Measurements from ENCODE around the gene SERPINH1.
A peak's percentile ranks its signal among the peaks of the same experiment; 100 is the strongest.

The SERPINH1 gene

DNA sequence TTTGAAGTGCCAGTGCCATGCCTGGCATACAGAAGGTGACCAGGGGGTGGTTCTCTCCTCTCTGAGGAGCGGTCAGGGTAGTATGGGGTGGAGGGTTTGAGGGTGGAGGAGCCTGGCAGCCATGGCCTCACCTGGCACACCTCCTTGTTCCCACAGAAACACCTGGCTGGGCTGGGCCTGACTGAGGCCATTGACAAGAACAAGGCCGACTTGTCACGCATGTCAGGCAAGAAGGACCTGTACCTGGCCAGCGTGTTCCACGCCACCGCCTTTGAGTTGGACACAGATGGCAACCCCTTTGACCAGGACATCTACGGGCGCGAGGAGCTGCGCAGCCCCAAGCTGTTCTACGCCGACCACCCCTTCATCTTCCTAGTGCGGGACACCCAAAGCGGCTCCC is 9.6 kb downstream of the SERPINH1 start:
- Histone ChIP-seq H3K4me1 (ENCODE audit: control insufficient read depth, low read depth, low read length) (no peaks in the 10 kb centered on the region), H2AK5ac (ENCODE audit: low read length) (no peak overlapping the region), H4K5ac (ENCODE audit: low read length) (no peak overlapping the region), H3K27ac (ENCODE audit: low read depth, low read length) (no peak overlapping the region), H2BK5ac (ENCODE audit: low read length) (no peak overlapping the region), H3K36me3 (ENCODE audit: control insufficient read depth, insufficient read depth, low read length) (peaks cover 55% of the 10 kb centered on the region), H3K4me2 (ENCODE audit: low read length) (no peak overlapping the region), H3K4me3 (ENCODE audit: low read length) (no peak overlapping the region), H2BK15ac (replicated peaks; ENCODE audit: low read depth) (no peak overlapping the region), H3K27me3 (ENCODE audit: insufficient read depth, low read length, poor library complexity) (no peaks in the 10 kb centered on the region), H3K18ac (ENCODE audit: low read length) (no peak overlapping the region), H3K79me2 (ENCODE audit: control insufficient read depth, insufficient read depth, low read length) (peaks cover 15% of the 10 kb centered on the region), H4K8ac (ENCODE audit: low read depth, low read length) (no peak overlapping the region), H2BK120ac (ENCODE audit: low read depth, low read length) (no peak overlapping the region), H3K23ac (ENCODE audit: low read length) (no peak overlapping the region), H3K9ac (ENCODE audit: low read length) (no peak overlapping the region), H3K79me1 (ENCODE audit: low read length) (peaks cover 26% of the 10 kb centered on the region), H3K56ac (ENCODE audit: low read length) (no peak overlapping the region), H3K4ac (ENCODE audit: low read depth, low read length) (no peak overlapping the region)
- no peak for DNase-seq
- no CpG with 5 or more reads among the region's 14 CpGs for WGBS (ENCODE audit: extremely low coverage, insufficient coverage, low lambda C conversion rate)

DNA sequence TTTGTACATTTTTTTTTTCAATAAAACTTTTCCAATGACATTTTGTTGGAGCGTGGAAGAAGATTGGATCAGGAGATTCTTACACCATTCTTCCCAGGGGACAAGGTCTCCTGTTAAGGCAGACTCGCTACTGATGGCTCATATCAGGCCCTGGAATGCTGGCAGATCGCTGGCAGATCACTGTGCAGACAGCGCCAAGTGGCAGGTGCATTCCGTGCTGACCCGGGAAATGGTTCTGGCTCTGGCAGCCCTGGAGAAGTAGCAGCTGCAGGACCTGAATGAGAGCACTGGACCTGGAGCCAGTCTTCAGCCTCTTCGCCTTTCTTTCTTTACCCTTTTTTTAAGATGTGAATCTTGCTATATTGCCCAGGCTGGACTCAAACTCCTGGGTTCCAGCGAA is 10.7 kb downstream of the SERPINH1 start:
- Histone ChIP-seq H3K4me3 (ENCODE audit: low read length) (no peak overlapping the region), H4K5ac (ENCODE audit: low read length) (no peak overlapping the region), H3K4ac (ENCODE audit: low read depth, low read length) (no peak overlapping the region), H3K27ac (ENCODE audit: low read depth, low read length) (no peak overlapping the region), H3K23ac (ENCODE audit: low read length) (no peak overlapping the region), H3K79me1 (ENCODE audit: low read length) (peaks cover 21% of the 10 kb centered on the region), H3K56ac (ENCODE audit: low read length) (no peak overlapping the region), H3K79me2 (ENCODE audit: control insufficient read depth, insufficient read depth, low read length) (peaks cover 6% of the 10 kb centered on the region), H3K4me1 (ENCODE audit: control insufficient read depth, low read depth, low read length) (no peaks in the 10 kb centered on the region), H3K9ac (ENCODE audit: low read length) (no peak overlapping the region), H2AK5ac (ENCODE audit: low read length) (no peak overlapping the region), H4K8ac (ENCODE audit: low read depth, low read length) (no peak overlapping the region), H3K4me2 (ENCODE audit: low read length) (no peak overlapping the region), H2BK120ac (ENCODE audit: low read depth, low read length) (no peak overlapping the region), H3K27me3 (ENCODE audit: insufficient read depth, low read length, poor library complexity) (no peaks in the 10 kb centered on the region), H3K18ac (ENCODE audit: low read length) (no peak overlapping the region), H3K36me3 (ENCODE audit: control insufficient read depth, insufficient read depth, low read length) (peaks cover 48% of the 10 kb centered on the region), H2BK15ac (replicated peaks; ENCODE audit: low read depth) (no peak overlapping the region), H2BK5ac (ENCODE audit: low read length) (no peak overlapping the region)
- WGBS (ENCODE audit: extremely low coverage, insufficient coverage, low lambda C conversion rate) = no CpG with 5 or more reads among the region's 8 CpGs
- no peak for DNase-seq

DNA sequence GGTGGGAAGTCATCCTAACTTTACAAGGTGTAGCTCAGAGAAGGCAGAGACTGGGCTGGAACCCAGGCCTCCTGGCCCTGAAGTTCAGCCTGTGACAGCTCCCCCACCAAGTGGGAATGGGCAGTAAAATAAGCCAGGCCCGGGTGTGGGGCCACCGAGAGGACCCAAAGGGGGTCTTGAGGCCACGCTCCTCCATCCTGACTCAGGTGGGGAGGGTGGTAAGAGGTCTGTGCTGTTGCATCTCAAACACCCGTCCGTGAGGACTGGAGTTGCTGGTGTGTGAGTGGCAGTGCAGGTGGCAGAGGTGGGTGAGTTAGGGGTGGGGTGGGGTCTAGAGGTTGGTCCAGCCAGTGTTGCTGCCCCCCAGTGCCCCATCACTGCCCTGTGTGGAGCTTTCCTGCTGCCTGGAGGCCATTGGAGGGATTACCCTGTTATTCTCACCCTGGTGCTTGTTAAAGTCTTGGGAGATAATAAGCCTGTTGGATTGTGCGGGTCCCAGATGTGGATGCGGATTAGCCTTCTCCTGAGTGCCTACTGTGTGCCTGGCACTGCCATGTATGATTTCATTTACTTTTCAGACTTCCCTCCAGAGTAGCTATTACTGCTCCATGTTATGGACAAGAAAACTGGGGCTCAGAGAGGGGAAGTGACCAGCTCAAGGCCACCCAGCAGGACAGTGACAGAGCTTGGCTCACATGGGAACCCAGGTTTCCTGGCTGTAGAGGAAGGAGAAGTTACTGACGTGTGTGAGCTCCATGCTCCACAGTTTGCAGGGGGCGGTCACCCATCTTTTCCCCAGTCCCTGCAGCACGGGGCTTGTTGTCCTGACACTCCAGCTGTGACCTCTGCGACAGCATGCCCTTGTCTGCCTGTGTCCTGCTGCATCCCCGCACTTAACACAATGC is 12.9 kb downstream of the SERPINH1 start:
- Histone ChIP-seq H3K18ac (ENCODE audit: low read length) (no peak overlapping the region), H3K4me3 (ENCODE audit: low read length) (no peak overlapping the region), H2AK5ac (ENCODE audit: low read length) (no peak overlapping the region), H3K27me3 (ENCODE audit: insufficient read depth, low read length, poor library complexity) (no peaks in the 10 kb centered on the region), H3K79me2 (ENCODE audit: control insufficient read depth, insufficient read depth, low read length) (no peaks in the 10 kb centered on the region), H3K56ac (ENCODE audit: low read length) (no peak overlapping the region), H3K36me3 (ENCODE audit: control insufficient read depth, insufficient read depth, low read length) (peaks cover 34% of the 10 kb centered on the region), H4K5ac (ENCODE audit: low read length) (no peak overlapping the region), H3K79me1 (ENCODE audit: low read length) (peaks cover 8% of the 10 kb centered on the region), H3K23ac (ENCODE audit: low read length) (no peak overlapping the region), H3K4me2 (ENCODE audit: low read length) (no peak overlapping the region), H3K9ac (ENCODE audit: low read length) (no peak overlapping the region), H3K4ac (ENCODE audit: low read depth, low read length) (no peak overlapping the region), H2BK5ac (ENCODE audit: low read length) (no peak overlapping the region), H4K8ac (ENCODE audit: low read depth, low read length) (no peak overlapping the region), H2BK120ac (ENCODE audit: low read depth, low read length) (no peak overlapping the region), H3K4me1 (ENCODE audit: control insufficient read depth, low read depth, low read length) (no peaks in the 10 kb centered on the region), H3K27ac (ENCODE audit: low read depth, low read length) (no peak overlapping the region), H2BK15ac (replicated peaks; ENCODE audit: low read depth) (no peak overlapping the region)
- peak; percentile 47 for DNase-seq
- WGBS (ENCODE audit: extremely low coverage, insufficient coverage, low lambda C conversion rate) = no CpG with 5 or more reads among the region's 12 CpGs

DNA sequence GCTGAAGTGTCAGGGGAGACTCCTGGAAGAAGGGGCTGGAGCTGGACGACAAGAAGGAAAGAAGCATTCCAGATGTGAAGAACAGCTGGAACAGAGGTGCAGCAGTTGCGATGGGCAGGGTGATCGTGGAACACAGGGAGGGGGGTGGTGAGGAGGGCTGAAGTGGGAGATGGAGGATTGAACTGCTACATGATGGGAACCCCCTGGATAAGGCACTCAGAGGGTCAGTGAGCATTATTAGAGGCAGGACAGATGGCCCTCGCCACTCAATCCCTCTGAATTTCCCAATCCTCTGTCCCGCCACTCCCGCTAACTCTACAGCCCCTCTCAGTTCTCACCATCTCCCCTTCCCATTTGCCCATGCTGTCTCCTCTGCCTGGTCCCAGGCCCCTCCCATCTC is 14.0 kb downstream of the SERPINH1 start:
- no CpG with 5 or more reads among the region's 6 CpGs for WGBS (ENCODE audit: extremely low coverage, insufficient coverage, low lambda C conversion rate)

GRCh38 chr11:75576499-75576918 is 14.5 kb downstream of the SERPINH1 start:
- Histone ChIP-seq H2BK15ac (replicated peaks; ENCODE audit: low read depth) (no peak overlapping the region), H3K4me2 (ENCODE audit: low read length) (no peak overlapping the region), H3K79me2 (ENCODE audit: control insufficient read depth, insufficient read depth, low read length) (no peaks in the 10 kb centered on the region), H3K56ac (ENCODE audit: low read length) (no peak overlapping the region), H3K4me1 (ENCODE audit: control insufficient read depth, low read depth, low read length) (no peaks in the 10 kb centered on the region), H3K23ac (ENCODE audit: low read length) (no peak overlapping the region), H2AK5ac (ENCODE audit: low read length) (no peak overlapping the region), H2BK120ac (ENCODE audit: low read depth, low read length) (no peak overlapping the region), H3K27ac (ENCODE audit: low read depth, low read length) (no peak overlapping the region), H3K18ac (ENCODE audit: low read length) (no peak overlapping the region), H3K27me3 (ENCODE audit: insufficient read depth, low read length, poor library complexity) (no peaks in the 10 kb centered on the region), H2BK5ac (ENCODE audit: low read length) (no peak overlapping the region), H3K4me3 (ENCODE audit: low read length) (no peak overlapping the region), H3K4ac (ENCODE audit: low read depth, low read length) (no peak overlapping the region), H3K36me3 (ENCODE audit: control insufficient read depth, insufficient read depth, low read length) (peaks cover 19% of the 10 kb centered on the region), H4K8ac (ENCODE audit: low read depth, low read length) (no peak overlapping the region), H3K79me1 (ENCODE audit: low read length) (no peaks in the 10 kb centered on the region), H4K5ac (ENCODE audit: low read length) (no peak overlapping the region), H3K9ac (ENCODE audit: low read length) (no peak overlapping the region)
- DNase-seq = peak; percentile 94
- no CpG with 5 or more reads among the region's 8 CpGs for WGBS (ENCODE audit: extremely low coverage, insufficient coverage, low lambda C conversion rate)

More for the DNA sequence above, 14.0 kb downstream of the SERPINH1 start:
- no peak for DNase-seq
- H4K5ac ChIP-seq (ENCODE audit: low read length) = no peak overlapping the region
- H4K8ac ChIP-seq (ENCODE audit: low read depth, low read length) = no peak overlapping the region
- no peak overlapping the region for H3K23ac ChIP-seq (ENCODE audit: low read length)
- no peak overlapping the region for H2BK5ac ChIP-seq (ENCODE audit: low read length)
- H3K79me1 ChIP-seq (ENCODE audit: low read length) = no peaks in the 10 kb centered on the region
- H3K27me3 ChIP-seq (ENCODE audit: insufficient read depth, low read length, poor library complexity) = no peaks in the 10 kb centered on the region
- H3K79me2 ChIP-seq (ENCODE audit: control insufficient read depth, insufficient read depth, low read length) = no peaks in the 10 kb centered on the region
- no peak overlapping the region for H3K18ac ChIP-seq (ENCODE audit: low read length)
- H3K4me2 ChIP-seq (ENCODE audit: low read length) = no peak overlapping the region
- H3K56ac ChIP-seq (ENCODE audit: low read length) = peak overlapping the region; percentile 9
- H3K4me3 ChIP-seq (ENCODE audit: low read length) = no peak overlapping the region
- H2AK5ac ChIP-seq (ENCODE audit: low read length) = no peak overlapping the region
- peaks cover 23% of the 10 kb centered on the region for H3K36me3 ChIP-seq (ENCODE audit: control insufficient read depth, insufficient read depth, low read length)
- H3K4me1 ChIP-seq (ENCODE audit: control insufficient read depth, low read depth, low read length) = no peaks in the 10 kb centered on the region
- H2BK15ac ChIP-seq (replicated peaks; ENCODE audit: low read depth) = no peak overlapping the region
- no peak overlapping the region for H2BK120ac ChIP-seq (ENCODE audit: low read depth, low read length)
- H3K27ac ChIP-seq (ENCODE audit: low read depth, low read length) = no peak overlapping the region
- H3K4ac ChIP-seq (ENCODE audit: low read depth, low read length) = no peak overlapping the region
- no peak overlapping the region for H3K9ac ChIP-seq (ENCODE audit: low read length)
